NCI-H128 (cell line): ENCODE measurements around the gene CHPT1.
"Not testable (repeated sequence)": the region's sequence is repeated elsewhere in the genome, so short reads cannot be mapped to it uniquely, and the experiment has no call there.

Source experiments
- DNase-seq: peaks from one replicate; lab custom pipeline; 2025; ENCODE audit not compliant: unreplicated experiment; lab: John Stamatoyannopoulos, UW

Gene CHPT1

GRCh38 chr12:101719566-101719965, 22.1 kb downstream of the CHPT1 start:
- DNase-seq: no peak

- no peak for DNase-seq
Observed at GRCh38 chr12:101720118-101720517, 22.7 kb downstream of the CHPT1 start.

GRCh38 chr12:101722392-101722791, 25.0 kb downstream of the CHPT1 start:
- DNase-seq: no peak

GRCh38 chr12:101727098-101727497, 29.7 kb downstream of the CHPT1 start:
- no peak for DNase-seq

GRCh38 chr12:101729842-101730241, 32.4 kb downstream of the CHPT1 start:
- DNase-seq: no peak

GRCh38 chr12:101732318-101732717, 34.9 kb downstream of the CHPT1 start:
- DNase-seq: no peak

GRCh38 chr12:101733166-101733565, 35.7 kb downstream of the CHPT1 start:
- DNase-seq: no peak

GRCh38 chr12:101734482-101734881, 37.0 kb downstream of the CHPT1 start:
- DNase-seq: not testable (repeated sequence)

GRCh38 chr12:101737476-101737875, 40.0 kb downstream of the CHPT1 start:
- DNase-seq: no peak

GRCh38 chr12:101738920-101739665, 41.7 kb downstream of the CHPT1 start, which contains the start of gene SYCP3:
SYCP3 (minus strand) TSS chr12:101739462; CDS start chr12:101737935, 1,527 bp downstream.
- DNase-seq: no peak

- DNase-seq: no peak
Observed at GRCh38 chr12:101740566-101740965, 43.1 kb downstream of the CHPT1 start.

- DNase-seq: no peak
Observed at GRCh38 chr12:101740980-101741379, 43.5 kb downstream of the CHPT1 start.

- DNase-seq: no peak
Observed at GRCh38 chr12:101743242-101743641, 45.8 kb downstream of the CHPT1 start.

GRCh38 chr12:101743724-101744472, 46.5 kb downstream of the CHPT1 start:
- no peak for DNase-seq

- no peak for DNase-seq
Observed at GRCh38 chr12:101745481-101745880, 48.0 kb downstream of the CHPT1 start.

GRCh38 chr12:101746196-101746595, 48.8 kb downstream of the CHPT1 start:
- DNase-seq: no peak

- DNase-seq: no peak
Observed at GRCh38 chr12:101746661-101747060, 49.2 kb downstream of the CHPT1 start.

- DNase-seq: no peak
Observed at GRCh38 chr12:101747697-101748096, 50.3 kb downstream of the CHPT1 start.

- no peak for DNase-seq
Observed at GRCh38 chr12:101748907-101749306, 51.5 kb downstream of the CHPT1 start.

- DNase-seq: no peak
Observed at GRCh38 chr12:101749657-101750056, 52.2 kb downstream of the CHPT1 start.

GRCh38 chr12:101750152-101750551, 52.7 kb downstream of the CHPT1 start:
- no peak for DNase-seq

- no peak for DNase-seq
Observed at GRCh38 chr12:101759396-101760047, 62.1 kb downstream of the CHPT1 start.
